ENCODE data around the gene SLC25A12. TPM values are rescaled to one million over a fixed set of nuclear protein-coding genes. Genes with fewer than 3 reads are reported as not detected.

Gene SLC25A12
- total and polyA plus RNA-seq, 2 of the 13 experiments (the other 11 are each of a cell fraction or from before 2014, with no cell fraction given) = 8.1 to 15.9 TPM

- TF ChIP-seq ZNF407 (CRISPR knock-in tag; IDR thresholded peaks at IDR 0.05; ENCODE audit: not compliant biosample characterization) = no peak
- TF ChIP-seq KDM2A (CRISPR knock-in tag; IDR thresholded peaks at IDR 0.05; ENCODE audit: borderline replicate concordance, low read depth) = 0 out of 2 replicates have a peak, but pooled peaks have one; percentile 3
- no peak for TF ChIP-seq BRF2 (CRISPR knock-in tag; IDR thresholded peaks at IDR 0.05)
- peak; percentile 51; the same call in 1 of the 2 replicates for TF ChIP-seq ZNF652 (CRISPR knock-in tag; IDR thresholded peaks at IDR 0.05; ENCODE audit: borderline replicate concordance, low read depth)
- no peak for TF ChIP-seq RERE (CRISPR knock-in tag; IDR thresholded peaks at IDR 0.05; ENCODE audit: low read depth)
- no peak for TF ChIP-seq HOXA7 (CRISPR knock-in tag; IDR thresholded peaks at IDR 0.05)
- TF ChIP-seq ZBTB1 (CRISPR knock-in tag; IDR thresholded peaks at IDR 0.05; ENCODE audit: borderline replicate concordance) = no peak
- peak; percentile 83 for TF ChIP-seq ZNF770 (CRISPR knock-in tag; IDR thresholded peaks at IDR 0.05)
- 0 out of 2 replicates have a peak, but pooled peaks have one; percentile 24 for TF ChIP-seq ARNT2 (CRISPR knock-in tag; IDR thresholded peaks at IDR 0.05; ENCODE audit: low read depth)
- TF ChIP-seq ETV6 (CRISPR knock-in tag; conservative IDR thresholded peaks at IDR 0.05) = no peak
- no peak for TF ChIP-seq HDAC1 (CRISPR knock-in tag; IDR thresholded peaks at IDR 0.05)
- no peak for TF ChIP-seq ZNF230 (CRISPR knock-in tag; IDR thresholded peaks at IDR 0.05)
- peak; percentile 74 for TF ChIP-seq GATAD1 (CRISPR knock-in tag; IDR thresholded peaks at IDR 0.05)
Measured at GRCh38 chr2:171923206-171923605, 29.2 kb upstream of the SLC25A12 start (continued).
